HCT116 (cell line): ENCODE results near the gene ROMO1. TPM values are rescaled to one million over a fixed set of nuclear protein-coding genes. Genes with fewer than 3 reads are reported as not detected.

Experiments used
- ATAC-seq: fragments of 200-7000 bp; cut with Tn5 transposase; 2 replicates; pipeline ENCODE4 v1.9.1; 2020; ENCODE audit warnings: mild to moderate bottlenecking, moderate library complexity
- BruUV-seq: library from RNA; stranded (reverse); fragments of 400-500 nt; replicated peaks from 2 replicates; lab custom pipeline; 2021; lab: Mats Ljungman, UMichigan
- CTCF ChIA-PET: fragments of 300-600 bp; sonication (Branson Sonifier 250); formaldehyde crosslinking; loops from one replicate; lab custom pipeline; 2021; ENCODE audit warnings: antibody characterized with exemption; lab: Charles Lee
- POLR2A ChIA-PET: fragments of 300-600, 350-600 bp; sonication (Branson Sonifier 250); formaldehyde crosslinking; loops from one replicate; lab custom pipeline; 2021; ENCODE audit warnings: antibody characterized with exemption; lab: Charles Lee
- RAD21 ChIA-PET, 2 experiments: fragments of 300-600 bp; sonication (Branson Sonifier 250); formaldehyde crosslinking; loops; one replicate each; lab custom pipeline; 2023; ENCODE audit warnings: low total read pairs in 2 of 2; ENCODE audit not compliant: uncharacterized antibody in 2 of 2, unreplicated experiment in 2 of 2, low non-redundant PET in 1 of 2; lab: Charles Lee
- DNase-seq: peaks from one replicate; pipeline ENCODE4 v3.0.0-alpha.2; 2010; ENCODE audit warnings: low read depth, low spot score
- H2AFZ ChIP-seq: fragments of 200-600 bp; shearing (Covaris generic), sonication (generic); 2 replicates; pipeline ENCODE4 v1.6.1; 2017; ENCODE audit warnings: low read depth, mixed run types, mixed read lengths, antibody characterized with exemption, low read length; ENCODE audit not compliant: poor library complexity, severe bottlenecking
- H3K27ac ChIP-seq: 2 replicates; pipeline ENCODE4 v1.5.1; 2012; ENCODE audit warnings: low read depth, low read length
- H3K27me3 ChIP-seq: fragments of 200-600 bp; sonication (generic); 2 replicates; pipeline ENCODE4 v1.6.1; 2016; ENCODE audit warnings: mixed run types, low read length, mixed read lengths; ENCODE audit not compliant: insufficient read depth
- H3K36me3 ChIP-seq, 2 experiments: fragments of 200-500 bp in 1 of 2; fragments of 200-600 bp in 1 of 2; sonication (Bioruptor generic) in 1 of 2; sonication (generic) in 1 of 2; 2 replicates each; pipeline versions ENCODE4 v1.5.1 to v1.6.1; 2014 to 2016; ENCODE audit warnings: low read length in 2 of 2, inconsistent platforms in 1 of 2, mixed read lengths in 1 of 2, mixed run types in 1 of 2; ENCODE audit not compliant: insufficient read depth in 2 of 2, control insufficient read depth in 1 of 2
- H3K4me1 ChIP-seq, 2 experiments: fragments of 200-600 bp in 1 of 2; sonication (generic) in 1 of 2; 2 replicates each; pipeline versions ENCODE4 v1.5.1 to v1.6.1; 2012 to 2017; ENCODE audit warnings: low read length in 2 of 2, inconsistent platforms in 1 of 2, mild to moderate bottlenecking in 1 of 2, mixed read lengths in 1 of 2, mixed run types in 1 of 2, moderate library complexity in 1 of 2; ENCODE audit not compliant: insufficient read depth in 2 of 2, control insufficient read depth in 1 of 2
- H3K4me2 ChIP-seq: fragments of 200-600 bp; sonication (generic); 2 replicates; pipeline ENCODE4 v1.6.1; 2017; ENCODE audit warnings: mixed run types, low read length, mixed read lengths
- H3K4me3 ChIP-seq, 2 experiments: fragments of 200-600 bp in 1 of 2; sonication (generic) in 1 of 2; replicated peaks in 1 of 2; 2 replicates each; pipeline ENCODE4 v1.5.1; 2011 to 2016; ENCODE audit warnings: low read length in 2 of 2, control low read depth in 1 of 2, low read depth in 1 of 2, mild to moderate bottlenecking in 1 of 2, mixed read lengths in 1 of 2, mixed run types in 1 of 2
- H3K79me2 ChIP-seq: fragments of 200-600 bp; sonication (generic); 2 replicates; pipeline ENCODE4 v1.6.1; 2017; ENCODE audit warnings: mild to moderate bottlenecking, mixed run types, low read length, moderate library complexity, mixed read lengths; ENCODE audit not compliant: insufficient read depth
- H3K9ac ChIP-seq: fragments of 200-600 bp; sonication (generic); 2 replicates; pipeline ENCODE4 v1.6.1; 2016; ENCODE audit warnings: low read length, mixed read lengths
- H3K9me2 ChIP-seq: fragments of 200-600 bp; sonication (generic), shearing (Covaris generic); 2 replicates; pipeline ENCODE4 v1.6.1; 2017; ENCODE audit warnings: mixed run types, mild to moderate bottlenecking, moderate library complexity; ENCODE audit not compliant: insufficient read depth
- H3K9me3 ChIP-seq, 2 experiments: fragments of 200-500 bp in 1 of 2; fragments of 200-600 bp in 1 of 2; sonication (Bioruptor generic) in 1 of 2; sonication (generic) in 1 of 2; 2 replicates each; pipeline ENCODE4 v1.6.1; 2014 to 2017; ENCODE audit warnings: low read length in 2 of 2, mixed read lengths in 2 of 2, inconsistent platforms in 1 of 2, low read depth in 1 of 2, mild to moderate bottlenecking in 1 of 2, mixed run types in 1 of 2, moderate library complexity in 1 of 2; ENCODE audit not compliant: control insufficient read depth in 1 of 2, insufficient read depth in 1 of 2
- H4K20me1 ChIP-seq: fragments of 200-600 bp; sonication (generic), shearing (Covaris generic); 2 replicates; pipeline ENCODE4 v1.6.1; 2017; ENCODE audit warnings: mixed run types, mild to moderate bottlenecking, moderate library complexity; ENCODE audit not compliant: insufficient read depth
- ATF3 ChIP-seq: IDR thresholded peaks from 2 replicates; pipeline ENCODE4 v1.6.1; 2012
- ELF1 ChIP-seq: IDR thresholded peaks from 2 replicates; pipeline ENCODE4 v1.6.1; 2012; ENCODE audit warnings: low read depth, borderline replicate concordance
- EZH2phosphoT487 ChIP-seq: fragments of 200-600 bp; IDR thresholded peaks from 2 replicates; pipeline ENCODE4 v1.6.1; 2018; ENCODE audit warnings: antibody characterized with exemption, borderline replicate concordance
- FOSL1 ChIP-seq: IDR thresholded peaks from 2 replicates; pipeline ENCODE4 v1.6.1; 2012; ENCODE audit warnings: low read depth
- JUND ChIP-seq: IDR thresholded peaks from 2 replicates; pipeline ENCODE4 v1.6.1; 2012
- MAX ChIP-seq: IDR thresholded peaks from 2 replicates; pipeline ENCODE4 v1.6.1; 2012
- POLR2A ChIP-seq: IDR thresholded peaks from 2 replicates; pipeline ENCODE4 v1.7.0; 2011; ENCODE audit warnings: borderline replicate concordance; ENCODE audit not compliant: insufficient read depth, insufficient read length; ENCODE audit errors: extremely low read depth
- POLR2AphosphoS5 ChIP-seq: IDR thresholded peaks from 2 replicates; pipeline ENCODE4 v1.6.1; 2011; ENCODE audit warnings: mild to moderate bottlenecking, low read depth, low read length, moderate library complexity
- RAD21 ChIP-seq: IDR thresholded peaks from 2 replicates; pipeline ENCODE4 v1.6.1; 2012; ENCODE audit warnings: low read depth, mild to moderate bottlenecking
- SIN3A ChIP-seq: IDR thresholded peaks from 2 replicates; pipeline ENCODE4 v1.6.1; 2012; ENCODE audit warnings: low read depth
- SP1 ChIP-seq: IDR thresholded peaks from 2 replicates; pipeline ENCODE4 v1.6.1; 2012; ENCODE audit warnings: low read depth
- SRF ChIP-seq: IDR thresholded peaks from 2 replicates; pipeline ENCODE4 v1.6.1; 2012; ENCODE audit warnings: low read depth
- TCF7L2 ChIP-seq: IDR thresholded peaks from 2 replicates; pipeline ENCODE4 v1.7.0; 2011; ENCODE audit warnings: borderline replicate concordance, inconsistent platforms; ENCODE audit not compliant: insufficient read depth, insufficient read length; ENCODE audit errors: extremely low read depth
- YY1 ChIP-seq: IDR thresholded peaks from 2 replicates; pipeline ENCODE4 v1.6.1; 2011; ENCODE audit warnings: low read length, low read depth, moderate library complexity, mild to moderate bottlenecking; ENCODE audit not compliant: insufficient replicate concordance; ENCODE audit errors: extremely low read depth
- ZBTB33 ChIP-seq: IDR thresholded peaks from 2 replicates; pipeline ENCODE4 v1.6.1; 2011; ENCODE audit warnings: mild to moderate bottlenecking, low read length, moderate library complexity; ENCODE audit not compliant: insufficient replicate concordance; ENCODE audit errors: extremely low read depth
- ZFX ChIP-seq: fragments of 450-650 bp; IDR thresholded peaks from 2 replicates; pipeline ENCODE4 v1.6.1; 2017
- ZNF274 ChIP-seq: fragments of 200-500 bp; sonication (Bioruptor generic); IDR thresholded peaks from 2 replicates; pipeline ENCODE4 v1.6.1; 2014; ENCODE audit warnings: mild to moderate bottlenecking, low read depth, low read length, inconsistent platforms
- intact Hi-C: fragments of 100-400 bp; cut with micrococcal nuclease; formaldehyde crosslinking; loops from 2 replicates; pipeline ENCODE4 v1.10.0; 2022
- total RNA-seq: library from RNA; stranded (reverse); gene quantifications from one replicate; pipeline ENCODE4 v1.2.1, GENCODE V29; 2021; ENCODE audit not compliant: unreplicated experiment

ROMO1 gene
- total RNA-seq, 1 experiment from 2014 or later: 167 TPM

- no peaks in the 10 kb centered on the region for H3K9me3 ChIP-seq
- intact Hi-C loops: no loop called here
- peaks cover 71% of the 10 kb centered on the region for H4K20me1 ChIP-seq
- DNase-seq (no peak), ATAC-seq (no peak)
- ChIA-PET RAD21 (no interaction called here), CTCF (no interaction called here), POLR2A (no interaction called here)
- no peak overlapping the region for H3K27ac ChIP-seq
- no peak overlapping the region for H3K4me3 ChIP-seq
- H3K9me2 ChIP-seq: no peaks in the 10 kb centered on the region
- H3K36me3 ChIP-seq: peaks cover 85 to 90% of the 10 kb centered on the region in 2 experiments
- peaks cover 100% of the 10 kb centered on the region for H3K79me2 ChIP-seq
- no peaks in the 10 kb centered on the region for H3K27me3 ChIP-seq
- H3K9ac ChIP-seq: no peak overlapping the region
- no peaks in the 10 kb centered on the region for H3K4me1 ChIP-seq
- TF ChIP-seq SP1 (no peak), SRF (no peak), FOSL1 (no peak), ELF1 (no peak), ZNF274 (no peak)
- no peak overlapping the region for H3K4me2 ChIP-seq
- no peak overlapping the region for H2AFZ ChIP-seq
- no TSS peak for BruUV-seq
Observed at GRCh38 chr20:35732644-35732982, 33.4 kb downstream of the ROMO1 start.

- Histone ChIP-seq H3K9me2 (no peaks in the 10 kb centered on the region), H3K36me3 (peaks cover 83 to 91% of the 10 kb centered on the region in 2 experiments), H3K4me1 (0 out of 4 replicates have a peak, but pooled peaks cover 0 to 2% of the 10 kb centered on the region in 2 experiments)
- RAD21 ChIA-PET: no interaction called here
- TF ChIP-seq RAD21 (no peak), ELF1 (no peak), POLR2A (no peak), MAX (no peak), SP1 (no peak), YY1 (no peak), ZFX (no peak), JUND (no peak), ZBTB33 (no peak), POLR2AphosphoS5 (no peak), SIN3A (no peak), TCF7L2 (no peak), ATF3 (no peak), EZH2phosphoT487 (no peak)
- TF ChIP-seq, all 23 proteins: peak for 0
- BruUV-seq: no TSS peak
- Histone ChIP-seq H3K27ac (no peak overlapping the region), H3K4me2 (no peak overlapping the region), H4K20me1 (peaks cover 81% of the 10 kb centered on the region), H3K9me3 (no peaks in the 10 kb centered on the region), H3K79me2 (peaks cover 100% of the 10 kb centered on the region), H2AFZ (no peak overlapping the region), H3K9ac (no peak overlapping the region), H3K4me3 (no peak overlapping the region), H3K27me3 (no peaks in the 10 kb centered on the region)
- ATAC-seq: no peak
- POLR2A ChIA-PET: interaction anchor here (1.4 to 1.5 kb wide), 2 partner anchors 8 to 9 kb away, joined by 3 read pairs; partner anchors contain the start of gene RBM39
- no peak for DNase-seq
- CTCF ChIA-PET: no interaction called here
- intact Hi-C loops: no loop called here
Observed at GRCh38 chr20:35734374-35734773, 35.2 kb downstream of the ROMO1 start.
